GM12864 (cell line): Measurements from ENCODE around the gene ACP7.
"Not testable (repeated sequence)": the region's sequence is repeated elsewhere in the genome, so short reads cannot be mapped to it uniquely, and the experiment has no call there.

Experiments
- DNase-seq: peaks from one replicate; pipeline ENCODE4 v3.0.0-alpha.2; 2011; ENCODE audit warnings: low read depth
- H3K4me3 ChIP-seq: 2 replicates; pipeline ENCODE4 v1.5.1; 2011; ENCODE audit warnings: mild to moderate bottlenecking, low read depth, low read length, control low read depth
- TF ChIP-seq, protein P1 (sequence below): IDR thresholded peaks from 2 replicates; pipeline ENCODE4 v1.5.1; 2011; ENCODE audit warnings: low read depth, mild to moderate bottlenecking, moderate library complexity, low read length, control low read depth, inconsistent platforms; ENCODE audit errors: missing control alignments

Gene ACP7

DNA sequence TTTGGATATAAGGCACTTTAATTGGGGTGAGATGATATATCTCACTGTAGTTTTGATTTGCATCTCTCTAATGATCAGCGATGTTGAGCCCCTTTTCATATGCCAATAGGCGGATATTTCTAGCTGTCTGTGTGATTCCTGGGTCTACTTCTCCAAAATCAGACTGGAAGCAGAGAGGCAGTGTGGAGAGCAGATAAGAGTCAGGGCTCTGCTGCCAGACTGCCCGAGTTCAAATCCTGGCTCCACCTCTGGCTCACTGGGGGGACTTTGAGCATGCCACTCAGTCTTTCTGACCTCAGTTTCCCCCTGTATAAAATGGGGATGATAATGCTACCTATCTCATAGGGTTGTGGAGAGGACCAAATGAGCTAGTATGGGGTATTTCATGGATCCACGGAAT is 24.0 kb upstream of the ACP7 start:
- no peak for DNase-seq
- H3K4me3 ChIP-seq = no peak overlapping the region
- TF ChIP-seq, protein P1, sequence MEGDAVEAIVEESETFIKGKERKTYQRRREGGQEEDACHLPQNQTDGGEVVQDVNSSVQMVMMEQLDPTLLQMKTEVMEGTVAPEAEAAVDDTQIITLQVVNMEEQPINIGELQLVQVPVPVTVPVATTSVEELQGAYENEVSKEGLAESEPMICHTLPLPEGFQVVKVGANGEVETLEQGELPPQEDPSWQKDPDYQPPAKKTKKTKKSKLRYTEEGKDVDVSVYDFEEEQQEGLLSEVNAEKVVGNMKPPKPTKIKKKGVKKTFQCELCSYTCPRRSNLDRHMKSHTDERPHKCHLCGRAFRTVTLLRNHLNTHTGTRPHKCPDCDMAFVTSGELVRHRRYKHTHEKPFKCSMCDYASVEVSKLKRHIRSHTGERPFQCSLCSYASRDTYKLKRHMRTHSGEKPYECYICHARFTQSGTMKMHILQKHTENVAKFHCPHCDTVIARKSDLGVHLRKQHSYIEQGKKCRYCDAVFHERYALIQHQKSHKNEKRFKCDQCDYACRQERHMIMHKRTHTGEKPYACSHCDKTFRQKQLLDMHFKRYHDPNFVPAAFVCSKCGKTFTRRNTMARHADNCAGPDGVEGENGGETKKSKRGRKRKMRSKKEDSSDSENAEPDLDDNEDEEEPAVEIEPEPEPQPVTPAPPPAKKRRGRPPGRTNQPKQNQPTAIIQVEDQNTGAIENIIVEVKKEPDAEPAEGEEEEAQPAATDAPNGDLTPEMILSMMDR = no peak

- TF ChIP-seq, protein P1 = no peak
- H3K4me3 ChIP-seq = no peak overlapping the region
- DNase-seq = no peak
These were observed 19.8 kb upstream of the ACP7 start for GRCh38 chr19:39064405-39064804.

DNA sequence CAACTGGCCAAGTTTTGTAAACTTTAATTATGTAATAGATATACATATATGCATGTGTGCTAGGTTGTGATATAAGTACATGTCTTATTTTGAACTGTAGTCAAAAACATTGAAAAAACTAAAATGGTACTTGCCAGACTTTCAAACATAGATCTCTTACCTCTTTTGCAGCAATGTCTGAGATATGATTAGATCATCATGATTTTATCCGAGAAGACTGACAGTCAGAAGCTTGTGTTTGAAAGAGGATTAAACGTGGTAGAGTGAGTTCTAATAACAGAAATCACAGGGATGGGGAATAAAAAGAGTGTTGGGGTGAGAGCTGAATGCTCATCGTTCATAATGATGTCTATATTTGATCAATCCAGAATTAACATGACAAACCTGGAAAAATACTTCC is 18.2 kb upstream of the ACP7 start:
- no peak overlapping the region for H3K4me3 ChIP-seq
- DNase-seq = no peak
- TF ChIP-seq, protein P1 = no peak

DNA sequence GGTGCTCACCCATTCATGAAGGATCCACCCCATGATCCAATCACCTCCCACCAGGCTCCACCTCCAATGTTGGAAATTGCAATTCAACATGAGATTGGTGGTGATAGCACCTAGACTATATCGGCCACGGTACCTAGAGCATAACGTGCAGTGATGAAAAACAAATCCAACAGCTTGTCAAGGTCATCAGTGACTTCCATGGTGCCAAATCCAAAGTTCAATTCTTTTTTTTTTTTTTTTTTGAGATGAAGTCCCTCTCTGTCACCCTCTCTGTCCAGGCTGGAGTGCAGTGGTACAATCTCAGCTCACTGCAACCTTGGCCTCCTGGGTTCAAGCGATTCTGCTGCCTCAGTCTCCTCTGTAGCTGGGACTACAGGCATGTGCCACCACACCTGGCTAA is 17.1 kb upstream of the ACP7 start:
- no peak for DNase-seq

DNA sequence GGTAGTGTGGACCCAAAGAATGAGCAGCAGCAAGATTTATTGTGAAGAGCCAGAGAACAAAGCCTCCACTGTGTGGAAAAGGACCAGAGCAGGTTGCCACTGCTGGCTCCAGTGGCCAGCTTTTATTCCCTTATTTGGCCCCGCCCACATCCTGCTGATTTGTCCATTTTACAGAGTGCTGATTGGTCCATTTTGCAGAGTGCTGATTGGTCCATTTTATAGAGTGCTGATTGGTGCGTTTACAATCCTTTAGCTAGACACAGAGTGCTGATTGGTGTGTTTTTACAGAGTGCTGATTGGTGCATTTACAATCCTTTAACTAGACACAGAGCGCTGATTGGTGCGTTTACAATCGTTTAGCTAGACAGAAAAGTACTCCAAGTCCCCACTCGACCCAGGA is 15.9 kb upstream of the ACP7 start:
- DNase-seq, H3K4me3 ChIP-seq: not testable (repeated sequence)

More for the DNA sequence above, 17.1 kb upstream of the ACP7 start:
- TF ChIP-seq, protein P1 = no peak
- H3K4me3 ChIP-seq = no peak overlapping the region

- no peak for DNase-seq
- no peak overlapping the region for H3K4me3 ChIP-seq
- TF ChIP-seq, protein P1 = no peak
These were observed 13.3 kb upstream of the ACP7 start for GRCh38 chr19:39070888-39071287.

DNA sequence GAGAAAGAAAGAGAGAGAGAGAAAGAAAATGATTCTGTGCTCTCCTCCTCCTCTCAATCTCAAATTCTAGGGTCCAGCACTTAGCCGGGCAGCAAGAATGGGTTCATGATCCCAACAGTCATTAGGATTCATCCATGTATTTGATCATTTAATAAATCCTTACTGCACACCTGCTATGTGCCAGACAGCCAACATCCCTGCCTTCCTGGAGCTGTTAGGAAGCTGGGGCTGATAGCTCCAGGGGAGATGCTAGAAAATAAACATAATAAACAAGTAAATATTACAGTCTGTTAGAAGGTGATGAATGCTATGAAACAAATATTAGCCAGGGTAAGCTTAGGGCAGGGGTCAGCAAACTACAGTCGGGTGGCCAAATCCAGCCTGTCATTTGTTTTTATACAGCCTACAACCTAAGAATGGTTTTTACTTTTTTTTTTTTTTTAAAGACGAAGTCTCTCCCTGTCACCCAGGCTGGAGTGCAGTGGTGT is 9.9 kb upstream of the ACP7 start:
- H3K4me3 ChIP-seq = no peak overlapping the region
- no peak for DNase-seq
- TF ChIP-seq, protein P1 = no peak
